HG02610 (cell line): ENCODE results near the gene PITPNB.

Source experiments
- ATAC-seq: cut with Tn5 transposase; IDR thresholded peaks from one replicate; pipeline ENCODE4 v1.9.1; 2021; ENCODE audit warnings: mild to moderate bottlenecking, moderate library complexity; ENCODE audit not compliant: unreplicated experiment

PITPNB gene

GRCh38 chr22:27834364-27835185 is 84.5 kb downstream of the PITPNB start:
- no peak for ATAC-seq

- no peak for ATAC-seq
Measured at GRCh38 chr22:27833803-27834202, 85.3 kb downstream of the PITPNB start.

GRCh38 chr22:27832606-27833005 is 86.5 kb downstream of the PITPNB start:
- no peak for ATAC-seq

GRCh38 chr22:27829620-27830019 is 89.4 kb downstream of the PITPNB start:
- ATAC-seq, result no peak

GRCh38 chr22:27827604-27828587 is 91.2 kb downstream of the PITPNB start:
- no peak for ATAC-seq

GRCh38 chr22:27825174-27825573 is 93.9 kb downstream of the PITPNB start:
- no peak for ATAC-seq

GRCh38 chr22:27823221-27823620 is 95.8 kb downstream of the PITPNB start:
- ATAC-seq, result no peak

GRCh38 chr22:27820896-27821866 is 97.9 kb downstream of the PITPNB start:
- no peak for ATAC-seq

GRCh38 chr22:27816552-27816951 is 102.5 kb downstream of the PITPNB start:
- no peak for ATAC-seq

- no peak for ATAC-seq
Measured at GRCh38 chr22:27815826-27816530, 103.1 kb downstream of the PITPNB start.

GRCh38 chr22:27814993-27815392 is 104.1 kb downstream of the PITPNB start:
- ATAC-seq, result no peak

GRCh38 chr22:27811778-27812177 is 107.3 kb downstream of the PITPNB start:
- no peak for ATAC-seq

- ATAC-seq, result no peak
Measured at GRCh38 chr22:27810609-27811151, 108.4 kb downstream of the PITPNB start.

GRCh38 chr22:27809700-27810608 is 109.1 kb downstream of the PITPNB start:
- ATAC-seq, result no peak

GRCh38 chr22:27809226-27809603 is 109.8 kb downstream of the PITPNB start:
- no peak for ATAC-seq

GRCh38 chr22:27808451-27809225 is 110.4 kb downstream of the PITPNB start:
- no peak for ATAC-seq

- no peak for ATAC-seq
Measured at GRCh38 chr22:27805841-27806240, 113.2 kb downstream of the PITPNB start.
